ENCODE measurements around the gene NDUFAF2.
"Not testable (repeated sequence)": the region's sequence is repeated elsewhere in the genome, so short reads cannot be mapped to it uniquely, and the experiment has no call there.

DNA sequence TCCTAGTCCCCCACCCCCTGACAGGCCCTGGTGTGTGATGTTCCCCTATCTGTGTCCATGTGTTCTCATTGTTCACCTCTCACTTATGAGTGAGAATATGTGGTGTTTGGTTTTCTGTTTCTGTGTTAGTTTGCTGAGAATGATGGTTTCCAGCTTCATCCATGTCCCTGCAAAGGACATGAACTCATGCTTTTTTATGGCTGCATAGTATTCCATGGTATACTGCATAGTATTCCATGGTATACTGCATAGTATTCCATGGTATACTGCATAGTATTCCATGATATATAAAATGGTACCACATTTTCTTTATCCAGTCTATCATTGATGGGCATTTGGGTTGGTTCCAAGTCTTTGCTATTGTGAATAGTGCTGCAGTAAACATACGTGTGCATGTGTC, 86.3 kb downstream of the NDUFAF2 start:
- not testable (repeated sequence) for TF ChIP-seq CTCF (IDR thresholded peaks at IDR 0.05); ZFX (IDR thresholded peaks at IDR 0.05; ENCODE audit: borderline replicate concordance)

Data from 22Rv1 (cell line).